Hematopoietic multipotent progenitor cell treated with erythropoietin and hydrocortisone succinate and interleukin-3 and kit ligand, for 15 days (in vitro differentiated cells): ENCODE results near the gene MXD1.

Experiments
- DNase-seq: peaks from one replicate; pipeline ENCODE4 v3.0.0-alpha.2; 2015; ENCODE audit warnings: low spot score

MXD1 gene

GRCh38 chr2:69952336-69953115, 37.6 kb downstream of the MXD1 start:
- no peak for DNase-seq

- DNase-seq = no peak
These were observed 39.2 kb downstream of the MXD1 start for GRCh38 chr2:69954084-69954483.

- DNase-seq = no peak
These were observed 40.1 kb downstream of the MXD1 start for GRCh38 chr2:69955029-69955428.

- no peak for DNase-seq
These were observed 41.6 kb downstream of the MXD1 start for GRCh38 chr2:69956475-69956979.

GRCh38 chr2:69957965-69958364, 43.1 kb downstream of the MXD1 start:
- no peak for DNase-seq

- DNase-seq = no peak
These were observed 43.6 kb downstream of the MXD1 start for GRCh38 chr2:69958480-69958879.

- no peak for DNase-seq
These were observed 44.5 kb downstream of the MXD1 start for GRCh38 chr2:69959425-69959824.

- DNase-seq = no peak
These were observed 45.9 kb downstream of the MXD1 start for GRCh38 chr2:69960821-69961220.

GRCh38 chr2:69961496-69961895, 46.6 kb downstream of the MXD1 start, which contains the start of gene ASPRV1:
Gene ASPRV1 (minus strand): TSS chr2:69961631. CDS start chr2:69961436, 195 bp downstream.
- DNase-seq = no peak

- no peak for DNase-seq
These were observed 48.2 kb downstream of the MXD1 start for GRCh38 chr2:69962986-69963730.

GRCh38 chr2:69964353-69964841, 49.5 kb downstream of the MXD1 start:
- no peak for DNase-seq

GRCh38 chr2:69965756-69966445, 51.0 kb downstream of the MXD1 start:
- DNase-seq = no peak

GRCh38 chr2:69966496-69966895, 51.6 kb downstream of the MXD1 start:
- no peak for DNase-seq

- DNase-seq = no peak
These were observed 53.7 kb downstream of the MXD1 start for GRCh38 chr2:69968609-69969008.

GRCh38 chr2:69969126-69969983, 54.4 kb downstream of the MXD1 start:
- no peak for DNase-seq

GRCh38 chr2:69969991-69970390, 55.1 kb downstream of the MXD1 start:
- DNase-seq = no peak

- DNase-seq = no peak
These were observed 57.9 kb downstream of the MXD1 start for GRCh38 chr2:69972822-69973221.

- peak; percentile 38 for DNase-seq
These were observed 58.4 kb downstream of the MXD1 start for GRCh38 chr2:69973335-69973735.

- no peak for DNase-seq
These were observed 60.4 kb downstream of the MXD1 start for GRCh38 chr2:69975136-69975852.

GRCh38 chr2:69975853-69976462, 61.0 kb downstream of the MXD1 start:
- no peak for DNase-seq
